GM12878 (cell line): Measurements from ENCODE around the gene ELAC1. TPM values are rescaled to one million over a fixed set of nuclear protein-coding genes. Genes with fewer than 3 reads are reported as not detected.

Experiments used
- ATAC-seq: fragments of 200-7000 bp; cut with Tn5 transposase; 3 replicates; pipeline ENCODE4 v1.9.1; 2020; ENCODE audit warnings: mild to moderate bottlenecking, moderate library complexity
- BruUV-seq: library from RNA; stranded (reverse); fragments of 400-500 nt; replicated peaks from 2 replicates; lab custom pipeline; 2021; lab: Mats Ljungman, UMichigan
- CTCF ChIA-PET: fragments of 300-600 bp; sonication (Branson Sonifier 250); formaldehyde crosslinking; extraction: SDS; loops from one replicate; lab custom pipeline; 2021; ENCODE audit warnings: inconsistent platforms; lab: Yijun Ruan, JAX
- POLR2A ChIA-PET: fragments of 350-600 bp; formaldehyde crosslinking; extraction: SDS; loops from one replicate; lab custom pipeline; 2021; ENCODE audit warnings: inconsistent platforms; lab: Charles Lee
- RAD21 ChIA-PET: fragments of 300-600 bp; sonication (Branson Sonifier 250); formaldehyde crosslinking; loops from one replicate; lab custom pipeline; 2023; ENCODE audit warnings: antibody characterized with exemption; ENCODE audit not compliant: unreplicated experiment; lab: Charles Lee
- SMC1A ChIA-PET: fragments of 300-600 bp; sonication (Branson Sonifier 250); formaldehyde crosslinking; loops from one replicate; lab custom pipeline; 2023; ENCODE audit not compliant: unreplicated experiment, uncharacterized antibody; lab: Charles Lee
- DNase-seq: peaks from one replicate; pipeline ENCODE4 v3.0.0-alpha.2; 2011; ENCODE audit warnings: low read depth, low spot score
- FAIRE-seq: peaks from 3 replicates; lab custom pipeline; 2011; peaks lifted over from hg19 to GRCh38; lab: Jason Lieb, UNC
- H2AFZ ChIP-seq: 2 replicates; pipeline ENCODE4 v1.6.0; 2011; ENCODE audit warnings: low read depth, low read length, control low read depth; ENCODE audit not compliant: control insufficient read depth
- H3K27ac ChIP-seq: 2 replicates; pipeline ENCODE4 v1.5.1; 2011; ENCODE audit warnings: control low read depth; ENCODE audit not compliant: control insufficient read depth, insufficient read depth
- H3K27me3 ChIP-seq, 2 experiments: replicated peaks in 1 of 2; 2 replicates each; pipeline versions ENCODE4 v1.6.0 to v1.6.1; 2011; ENCODE audit warnings: low read length in 1 of 2; ENCODE audit not compliant: control insufficient read depth in 2 of 2, insufficient read depth in 2 of 2
- H3K36me3 ChIP-seq, 2 experiments: 2 replicates each; pipeline ENCODE4 v1.5.1; 2011; ENCODE audit warnings: low read length in 1 of 2; ENCODE audit not compliant: control insufficient read depth in 2 of 2, insufficient read depth in 2 of 2
- H3K4me1 ChIP-seq: 2 replicates; pipeline ENCODE4 v1.6.1; 2011; ENCODE audit warnings: mild to moderate bottlenecking, low read length, moderate library complexity, mixed read lengths; ENCODE audit not compliant: control insufficient read depth, insufficient read depth
- H3K4me2 ChIP-seq: 2 replicates; pipeline ENCODE4 v1.6.0; 2011; ENCODE audit warnings: control low read depth; ENCODE audit not compliant: control insufficient read depth, insufficient read depth
- H3K4me3 ChIP-seq: fragments of 200-600 bp; sonication (generic); 2 replicates; pipeline ENCODE4 v1.5.1; 2016
- H3K79me2 ChIP-seq: 2 replicates; pipeline ENCODE4 v1.6.0; 2011; ENCODE audit warnings: low read length; ENCODE audit not compliant: control insufficient read depth, insufficient read depth
- H3K9ac ChIP-seq: 2 replicates; pipeline ENCODE4 v1.8.0; 2011; ENCODE audit warnings: low read length, control low read depth, mixed read lengths; ENCODE audit not compliant: control insufficient read depth, insufficient read depth
- H3K9me3 ChIP-seq: replicated peaks from 3 replicates; pipeline ENCODE4 v1.5.1; 2011; ENCODE audit warnings: mild to moderate bottlenecking, low read length; ENCODE audit not compliant: control insufficient read depth, insufficient read depth
- H4K20me1 ChIP-seq: 2 replicates; pipeline ENCODE4 v1.6.0; 2011; ENCODE audit not compliant: control insufficient read depth, insufficient read depth
- ATF3 ChIP-seq: IDR thresholded peaks from 2 replicates; pipeline ENCODE4 v1.6.1; 2011; ENCODE audit warnings: low read depth, mild to moderate bottlenecking, low read length, moderate library complexity, borderline replicate concordance; ENCODE audit errors: extremely low read depth
- E2F4 ChIP-seq: IDR thresholded peaks from 2 replicates; pipeline ENCODE4 v1.6.1; 2012; ENCODE audit warnings: low read depth, low read length, improper control_type of control experiment
- HDGF ChIP-seq: fragments of 450-650 bp; IDR thresholded peaks from 2 replicates; pipeline ENCODE4 v1.6.1; 2016; ENCODE audit warnings: antibody characterized with exemption
- IRF3 ChIP-seq: fragments of 450-650 bp; IDR thresholded peaks from 2 replicates; pipeline ENCODE4 v1.6.1; 2014; ENCODE audit warnings: mild to moderate bottlenecking
- LARP7 ChIP-seq: fragments of 450-650 bp; IDR thresholded peaks from 2 replicates; pipeline ENCODE4 v1.6.1; 2017; ENCODE audit warnings: mild to moderate bottlenecking
- MYC ChIP-seq: IDR thresholded peaks from 2 replicates; pipeline ENCODE4 v1.6.1; 2011; ENCODE audit warnings: mild to moderate bottlenecking, low read length, moderate library complexity, inconsistent platforms; ENCODE audit not compliant: insufficient read depth, insufficient replicate concordance, insufficient read length, severe bottlenecking
- POLR2A ChIP-seq: IDR thresholded peaks from 2 replicates; pipeline ENCODE4 v1.6.1; 2011; ENCODE audit warnings: low read depth, mild to moderate bottlenecking, low read length
- POU2F2 ChIP-seq: IDR thresholded peaks from 3 replicates; pipeline ENCODE4 v1.6.1; 2011; ENCODE audit warnings: low read depth, mild to moderate bottlenecking, low read length, borderline replicate concordance
- RB1 ChIP-seq: fragments of 450-650 bp; formaldehyde crosslinking; IDR thresholded peaks from 2 replicates; pipeline ENCODE4 v1.6.1; 2017; ENCODE audit warnings: mild to moderate bottlenecking, borderline replicate concordance
- SMARCA5 ChIP-seq: fragments of 450-650 bp; IDR thresholded peaks from 2 replicates; pipeline ENCODE4 v1.6.1; 2017; ENCODE audit warnings: mild to moderate bottlenecking
- SPI1 ChIP-seq: IDR thresholded peaks from 2 replicates; pipeline ENCODE4 v1.6.1; 2011; ENCODE audit warnings: low read depth, mild to moderate bottlenecking, low read length, moderate library complexity, borderline replicate concordance; ENCODE audit not compliant: insufficient read depth
- YBX1 ChIP-seq: fragments of 450-650 bp; IDR thresholded peaks from 2 replicates; pipeline ENCODE4 v1.6.1; 2016; ENCODE audit warnings: antibody characterized with exemption
- ZNF217 ChIP-seq: fragments of 450-650 bp; IDR thresholded peaks from 2 replicates; pipeline ENCODE4 v1.6.1; 2017; ENCODE audit warnings: antibody characterized with exemption, mild to moderate bottlenecking
- ZNF622 ChIP-seq: fragments of 450-650 bp; IDR thresholded peaks from 2 replicates; pipeline ENCODE4 v1.6.1; 2017; ENCODE audit warnings: mild to moderate bottlenecking, inconsistent platforms
- WGBS: methylation state at CpG from one replicate; pipeline ENCODE4 v1.1.6; 2016; ENCODE audit warnings: low lambda C conversion rate; ENCODE audit not compliant: insufficient replicate concordance, insufficient coverage; ENCODE audit errors: missing lambda C conversion rate; 5-methylcytosine and 5-hydroxymethylcytosine counted together
- in situ Hi-C: fragments of 300-500 bp; cut with MboI; formaldehyde crosslinking; loops from 9 replicates; pipeline ENCODE4 v1.14.3; 2018; ENCODE audit warnings: mixed read lengths
- intact Hi-C: fragments of 100-400 bp; cut with micrococcal nuclease; formaldehyde crosslinking; loops from one replicate; pipeline ENCODE4 v1.14.2; 2022; ENCODE audit not compliant: unreplicated experiment
- polyA plus RNA-seq, 11 experiments: library from polyadenylated mRNA; depleted of rRNA in 4 of 11; unstranded in 6 of 11; stranded (reverse) in 5 of 11; fragments of >200 nt; fragmentation: Nextera tagmentation in 4 of 11; fragmentation: Illumina TruSeq in 1 of 11; extraction: Ambion mirVana in 4 of 11; extraction: Trizol in 1 of 11; gene quantifications; 1 replicate in 1 of 11; 2 replicates in 10 of 11; pipeline versions ENCODE4 v1.2.1 to v1.2.3, GENCODE V29; 2011 to 2016; ENCODE audit warnings: inconsistent platforms in 2 of 11, missing spikeins in 2 of 11, low read depth in 1 of 11
- total RNA-seq, 4 experiments: library from RNA; depleted of rRNA in 3 of 4; stranded (reverse); fragments of >200 nt in 3 of 4; fragmentation: Illumina TruSeq in 1 of 4; extraction: Trizol in 1 of 4; gene quantifications; 2 replicates each; pipeline versions ENCODE4 v1.2.1 to v1.2.3, GENCODE V29; 2013 to 2021
- TF ChIP-seq, protein P1 (sequence below): fragments of 450-650 bp; conservative IDR thresholded peaks from 2 replicates; pipeline ENCODE4 v1.6.1; 2017; ENCODE audit warnings: mild to moderate bottlenecking, moderate library complexity
- TF ChIP-seq, protein P2 (sequence below): fragments of 450-650 bp; IDR thresholded peaks from 2 replicates; pipeline ENCODE4 v1.6.1; 2018; ENCODE audit warnings: mild to moderate bottlenecking, low read depth, moderate library complexity; ENCODE audit not compliant: partially characterized antibody

ELAC1 gene
- total and polyA plus RNA-seq, 10 of the 15 experiments (the other 5 are each of a cell fraction or from before 2014, with no cell fraction given): 4.9 to 23.0 (median 9.8) TPM

- FAIRE-seq (no peak), ATAC-seq (no peak), DNase-seq (no peak)
- in situ Hi-C loops: no loop called here
- H3K36me3 ChIP-seq: peaks cover 0 to 5% of the 10 kb centered on the region in 2 experiments; a peak in 1 of 4 replicates
- H3K27ac ChIP-seq: no peak overlapping the region
- SMC1A ChIA-PET: no interaction called here
- no TSS peak for BruUV-seq
- no peaks in the 10 kb centered on the region for H3K4me1 ChIP-seq
- no peaks in the 10 kb centered on the region for H3K79me2 ChIP-seq
- H3K9me3 ChIP-seq: no peaks in the 10 kb centered on the region; the same call in 2 of the 3 replicates
- no peak overlapping the region for H3K4me2 ChIP-seq
- no peak overlapping the region for H2AFZ ChIP-seq
- no peaks in the 10 kb centered on the region for H3K27me3 ChIP-seq
- 0 out of 2 replicates have a peak, but pooled peaks cover 2% of the 10 kb centered on the region for H4K20me1 ChIP-seq
- H3K4me3 ChIP-seq: no peak overlapping the region
- CTCF ChIA-PET: no interaction called here
- intact Hi-C loops: no loop called here
- RAD21 ChIA-PET: no interaction called here
- no peak overlapping the region for H3K9ac ChIP-seq
- POLR2A ChIA-PET: no interaction called here
- 100% methylated on average over 3 of the region's 3 CpGs for WGBS
- TF ChIP-seq RB1: no peak
- TF ChIP-seq HDGF: no peak
- TF ChIP-seq YBX1: no peak
- no peak for TF ChIP-seq SMARCA5
- TF ChIP-seq ZNF217: no peak
- TF ChIP-seq SPI1: no peak
- no peak for TF ChIP-seq MYC
- no peak for TF ChIP-seq E2F4
- no peak for TF ChIP-seq IRF3
- no peak for TF ChIP-seq LARP7
- TF ChIP-seq, protein P1, sequence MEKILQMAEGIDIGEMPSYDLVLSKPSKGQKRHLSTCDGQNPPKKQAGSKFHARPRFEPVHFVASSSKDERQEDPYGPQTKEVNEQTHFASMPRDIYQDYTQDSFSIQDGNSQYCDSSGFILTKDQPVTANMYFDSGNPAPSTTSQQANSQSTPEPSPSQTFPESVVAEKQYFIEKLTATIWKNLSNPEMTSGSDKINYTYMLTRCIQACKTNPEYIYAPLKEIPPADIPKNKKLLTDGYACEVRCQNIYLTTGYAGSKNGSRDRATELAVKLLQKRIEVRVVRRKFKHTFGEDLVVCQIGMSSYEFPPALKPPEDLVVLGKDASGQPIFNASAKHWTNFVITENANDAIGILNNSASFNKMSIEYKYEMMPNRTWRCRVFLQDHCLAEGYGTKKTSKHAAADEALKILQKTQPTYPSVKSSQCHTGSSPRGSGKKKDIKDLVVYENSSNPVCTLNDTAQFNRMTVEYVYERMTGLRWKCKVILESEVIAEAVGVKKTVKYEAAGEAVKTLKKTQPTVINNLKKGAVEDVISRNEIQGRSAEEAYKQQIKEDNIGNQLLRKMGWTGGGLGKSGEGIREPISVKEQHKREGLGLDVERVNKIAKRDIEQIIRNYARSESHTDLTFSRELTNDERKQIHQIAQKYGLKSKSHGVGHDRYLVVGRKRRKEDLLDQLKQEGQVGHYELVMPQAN: no peak
- TF ChIP-seq ZNF622: no peak
- TF ChIP-seq POU2F2: no peak
- TF ChIP-seq, protein P2, sequence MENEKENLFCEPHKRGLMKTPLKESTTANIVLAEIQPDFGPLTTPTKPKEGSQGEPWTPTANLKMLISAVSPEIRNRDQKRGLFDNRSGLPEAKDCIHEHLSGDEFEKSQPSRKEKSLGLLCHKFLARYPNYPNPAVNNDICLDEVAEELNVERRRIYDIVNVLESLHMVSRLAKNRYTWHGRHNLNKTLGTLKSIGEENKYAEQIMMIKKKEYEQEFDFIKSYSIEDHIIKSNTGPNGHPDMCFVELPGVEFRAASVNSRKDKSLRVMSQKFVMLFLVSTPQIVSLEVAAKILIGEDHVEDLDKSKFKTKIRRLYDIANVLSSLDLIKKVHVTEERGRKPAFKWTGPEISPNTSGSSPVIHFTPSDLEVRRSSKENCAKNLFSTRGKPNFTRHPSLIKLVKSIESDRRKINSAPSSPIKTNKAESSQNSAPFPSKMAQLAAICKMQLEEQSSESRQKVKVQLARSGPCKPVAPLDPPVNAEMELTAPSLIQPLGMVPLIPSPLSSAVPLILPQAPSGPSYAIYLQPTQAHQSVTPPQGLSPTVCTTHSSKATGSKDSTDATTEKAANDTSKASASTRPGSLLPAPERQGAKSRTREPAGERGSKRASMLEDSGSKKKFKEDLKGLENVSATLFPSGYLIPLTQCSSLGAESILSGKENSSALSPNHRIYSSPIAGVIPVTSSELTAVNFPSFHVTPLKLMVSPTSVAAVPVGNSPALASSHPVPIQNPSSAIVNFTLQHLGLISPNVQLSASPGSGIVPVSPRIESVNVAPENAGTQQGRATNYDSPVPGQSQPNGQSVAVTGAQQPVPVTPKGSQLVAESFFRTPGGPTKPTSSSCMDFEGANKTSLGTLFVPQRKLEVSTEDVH: no peak
- TF ChIP-seq ATF3: no peak
- no peak for TF ChIP-seq POLR2A
- TF ChIP-seq, all 136 proteins: peak for 0
Measured at GRCh38 chr18:50982802-50983179, 15.0 kb downstream of the ELAC1 start.
